GM23338 (cell line): Measurements from ENCODE around the gene C1orf174. TPM values are rescaled to one million over a fixed set of nuclear protein-coding genes. Genes with fewer than 3 reads are reported as not detected.

Experiments used
- ATAC-seq: fragments of 200-7000 bp; cut with Tn5 transposase; 3 replicates; pipeline ENCODE4 v1.9.1; 2020
- DNase-seq: peaks from one replicate; pipeline ENCODE4 v3.0.0-alpha.2; 2015; ENCODE audit warnings: low spot score
- H2AFZ ChIP-seq: fragments of 200-600 bp; sonication (generic); 2 replicates; pipeline ENCODE4 v1.8.0; 2016; ENCODE audit warnings: antibody characterized with exemption, mild to moderate bottlenecking, moderate library complexity
- H3F3A ChIP-seq: fragments of 200-600 bp; sonication (generic); replicated peaks from 2 replicates; pipeline ENCODE4 v1.8.0; 2017; ENCODE audit warnings: antibody characterized with exemption, mixed run types, low read depth
- H3K27ac ChIP-seq: fragments of 200-600 bp; sonication (generic); 2 replicates; pipeline ENCODE4 v1.6.1; 2016; ENCODE audit warnings: low read depth
- H3K27me3 ChIP-seq: fragments of 200-600 bp; sonication (generic); 2 replicates; pipeline ENCODE4 v1.8.0; 2016; ENCODE audit warnings: mild to moderate bottlenecking, mixed run types, moderate library complexity; ENCODE audit not compliant: insufficient read depth
- H3K36me3 ChIP-seq: fragments of 200-600 bp; sonication (generic); 2 replicates; pipeline ENCODE4 v1.8.0; 2016; ENCODE audit warnings: mild to moderate bottlenecking; ENCODE audit not compliant: insufficient read depth
- H3K4me1 ChIP-seq: fragments of 200-600 bp; sonication (generic); 2 replicates; pipeline ENCODE4 v1.8.0; 2016; ENCODE audit warnings: mild to moderate bottlenecking, moderate library complexity; ENCODE audit not compliant: insufficient read depth
- H3K4me2 ChIP-seq: fragments of 200-600 bp; sonication (generic); 2 replicates; pipeline ENCODE4 v1.7.1; 2017; ENCODE audit warnings: mixed run types
- H3K4me3 ChIP-seq: fragments of 200-600 bp; sonication (generic); 2 replicates; pipeline ENCODE4 v1.6.1; 2016; ENCODE audit warnings: mixed run types
- H3K79me2 ChIP-seq: fragments of 200-600 bp; sonication (generic); replicated peaks from 2 replicates; pipeline ENCODE4 v1.8.0; 2017; ENCODE audit warnings: mild to moderate bottlenecking; ENCODE audit not compliant: insufficient read depth
- H3K9me2 ChIP-seq: fragments of 200-600 bp; sonication (generic); 2 replicates; pipeline ENCODE4 v1.8.0; 2017; ENCODE audit not compliant: insufficient read depth
- H4K20me1 ChIP-seq: fragments of 200-600 bp; sonication (generic); replicated peaks from 2 replicates; pipeline ENCODE4 v1.8.0; 2017; ENCODE audit warnings: mild to moderate bottlenecking; ENCODE audit not compliant: insufficient read depth
- H3K27ac Mint-ChIP-seq: 2 replicates; pipeline ENCODE4 v1.8.0; 2020; ENCODE audit warnings: inconsistent platforms, mild to moderate bottlenecking, moderate library complexity, mixed read lengths
- H3K27me3 Mint-ChIP-seq: 3 replicates; pipeline ENCODE4 v1.8.0; 2022; ENCODE audit warnings: low read depth, mild to moderate bottlenecking, moderate library complexity, mixed read lengths, inconsistent platforms; ENCODE audit not compliant: insufficient read depth, poor library complexity
- H3K36me3 Mint-ChIP-seq: 3 replicates; pipeline ENCODE4 v1.8.0; 2021; ENCODE audit warnings: low read depth, mild to moderate bottlenecking, inconsistent platforms, moderate library complexity, mixed read lengths
- H3K4me1 Mint-ChIP-seq: 3 replicates; pipeline ENCODE4 v1.8.0; 2020; ENCODE audit warnings: mild to moderate bottlenecking, inconsistent platforms, mixed read lengths
- H3K4me3 Mint-ChIP-seq: 3 replicates; pipeline ENCODE4 v1.8.0; 2021; ENCODE audit warnings: moderate library complexity, mild to moderate bottlenecking, inconsistent platforms, mixed read lengths
- H3K9me3 Mint-ChIP-seq: 3 replicates; pipeline ENCODE4 v1.8.0; 2020; ENCODE audit warnings: moderate library complexity, mild to moderate bottlenecking, inconsistent platforms, mixed read lengths
- CREB1 ChIP-seq: fragments of 250-450 bp; sonication (Bioruptor Pico); IDR thresholded peaks from 2 replicates; pipeline ENCODE4 v1.5.0; 2020; ENCODE audit warnings: low read depth, mild to moderate bottlenecking, moderate library complexity
- EZH2 ChIP-seq: fragments of 200-600 bp; sonication (generic); IDR thresholded peaks from one replicate; pipeline ENCODE4 v1.8.0; 2017; ENCODE audit warnings: antibody characterized with exemption, mild to moderate bottlenecking, low read depth; ENCODE audit not compliant: unreplicated experiment
- EZH2phosphoT487 ChIP-seq: fragments of 200-600 bp; sonication (generic); IDR thresholded peaks from one replicate; pipeline ENCODE4 v1.8.1; 2018; ENCODE audit warnings: antibody characterized with exemption; ENCODE audit not compliant: unreplicated experiment
- POLR2AphosphoS5 ChIP-seq: IDR thresholded peaks from 2 replicates; pipeline ENCODE4 v1.6.1; 2016; ENCODE audit warnings: antibody characterized with exemption, low read depth
- STAT1 ChIP-seq: IDR thresholded peaks from one replicate; pipeline ENCODE4 v1.6.1; 2016; ENCODE audit warnings: antibody characterized with exemption; ENCODE audit not compliant: unreplicated experiment
- ZNF114 ChIP-seq: fragments of 250-450 bp; sonication (Bioruptor Pico); IDR thresholded peaks from 2 replicates; pipeline ENCODE4 v1.5.0; 2020; ENCODE audit warnings: mild to moderate bottlenecking, moderate library complexity
- ZNF331 ChIP-seq: fragments of 250-450 bp; sonication (Bioruptor Pico); IDR thresholded peaks from 2 replicates; pipeline ENCODE4 v1.5.0; 2020; ENCODE audit warnings: low read depth, mild to moderate bottlenecking, moderate library complexity
- polyA plus RNA-seq: library from polyadenylated mRNA; unstranded; fragments of >200 nt; fragmentation: Nextera tagmentation; extraction: Ambion mirVana; gene quantifications from 2 replicates; pipeline ENCODE4 v1.2.1, GENCODE V29; 2016
- total RNA-seq: library from RNA; depleted of rRNA; stranded (reverse); fragments of >200 nt; shearing (Covaris generic); gene quantifications from 2 replicates; pipeline ENCODE4 v1.2.3, GENCODE V29; 2014
- TF ChIP-seq, protein P1 (sequence below), 2 experiments: fragments of 200-600 bp in 1 of 2; sonication (generic) in 1 of 2; conservative IDR thresholded peaks; 2 replicates each; pipeline versions ENCODE4 v1.5.1 to v1.6.1; 2016 to 2017; ENCODE audit warnings: antibody characterized with exemption in 2 of 2, low read depth in 2 of 2, mild to moderate bottlenecking in 2 of 2, moderate library complexity in 1 of 2
- TF ChIP-seq, protein P2 (sequence below): IDR thresholded peaks from one replicate; pipeline ENCODE4 v1.6.1; 2018; ENCODE audit warnings: antibody characterized with exemption; ENCODE audit not compliant: unreplicated experiment

Gene C1orf174
- total and polyA plus RNA-seq, 2 experiments from 2014 or later = 28.5 to 28.7 TPM

DNA sequence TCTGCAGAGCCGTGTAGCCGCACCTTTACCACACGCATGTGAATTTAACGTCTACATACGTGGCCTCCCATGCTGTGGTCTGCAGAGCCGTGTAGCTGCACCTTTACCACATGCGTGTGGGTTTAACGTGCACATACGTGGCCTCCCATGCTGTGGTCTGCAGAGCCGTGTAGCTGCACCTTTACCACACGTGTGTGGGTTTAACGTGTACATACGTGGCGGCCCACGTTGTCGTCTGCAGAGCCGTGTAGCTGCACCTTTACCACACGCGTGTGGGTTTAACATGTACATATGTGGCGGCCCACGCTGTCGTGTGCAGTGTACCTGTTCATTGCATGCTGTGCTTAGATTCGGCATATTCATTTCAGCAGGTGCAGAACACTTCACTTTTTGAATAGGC lies 25.3 kb downstream of the C1orf174 start:
- Histone ChIP-seq H4K20me1 (no peaks in the 10 kb centered on the region), H3K4me1 (no peaks in the 10 kb centered on the region), H3K36me3 (no peaks in the 10 kb centered on the region), H3K79me2 (no peaks in the 10 kb centered on the region), H3K27ac (no peak overlapping the region), H3K27me3 (no peaks in the 10 kb centered on the region), H2AFZ (no peak overlapping the region), H3K9me2 (no peaks in the 10 kb centered on the region; the same call in 1 of the 2 replicates), H3K4me2 (no peak overlapping the region), H3F3A (peaks cover 3% of the 10 kb centered on the region; the same call in 1 of the 2 replicates), H3K4me3 (no peak overlapping the region)
- Mint-ChIP-seq H3K27me3 (no peaks in the 10 kb centered on the region), H3K4me3 (no peak overlapping the region), H3K36me3 (peaks cover 48% of the 10 kb centered on the region), H3K4me1 (peaks cover 2% of the 10 kb centered on the region; the same call in 1 of the 3 replicates), H3K27ac (no peak overlapping the region), H3K9me3 (peaks cover 19% of the 10 kb centered on the region)
- ATAC-seq = no peak
- TF ChIP-seq POLR2AphosphoS5 (no peak), EZH2phosphoT487 (no peak), EZH2 (no peak), STAT1 (no peak)
- TF ChIP-seq, protein P1, sequence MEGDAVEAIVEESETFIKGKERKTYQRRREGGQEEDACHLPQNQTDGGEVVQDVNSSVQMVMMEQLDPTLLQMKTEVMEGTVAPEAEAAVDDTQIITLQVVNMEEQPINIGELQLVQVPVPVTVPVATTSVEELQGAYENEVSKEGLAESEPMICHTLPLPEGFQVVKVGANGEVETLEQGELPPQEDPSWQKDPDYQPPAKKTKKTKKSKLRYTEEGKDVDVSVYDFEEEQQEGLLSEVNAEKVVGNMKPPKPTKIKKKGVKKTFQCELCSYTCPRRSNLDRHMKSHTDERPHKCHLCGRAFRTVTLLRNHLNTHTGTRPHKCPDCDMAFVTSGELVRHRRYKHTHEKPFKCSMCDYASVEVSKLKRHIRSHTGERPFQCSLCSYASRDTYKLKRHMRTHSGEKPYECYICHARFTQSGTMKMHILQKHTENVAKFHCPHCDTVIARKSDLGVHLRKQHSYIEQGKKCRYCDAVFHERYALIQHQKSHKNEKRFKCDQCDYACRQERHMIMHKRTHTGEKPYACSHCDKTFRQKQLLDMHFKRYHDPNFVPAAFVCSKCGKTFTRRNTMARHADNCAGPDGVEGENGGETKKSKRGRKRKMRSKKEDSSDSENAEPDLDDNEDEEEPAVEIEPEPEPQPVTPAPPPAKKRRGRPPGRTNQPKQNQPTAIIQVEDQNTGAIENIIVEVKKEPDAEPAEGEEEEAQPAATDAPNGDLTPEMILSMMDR (conservative IDR thresholded peaks at IDR 0.05; ENCODE audit: low read depth in 2 of 2) = no peak
- no peak for DNase-seq

DNA sequence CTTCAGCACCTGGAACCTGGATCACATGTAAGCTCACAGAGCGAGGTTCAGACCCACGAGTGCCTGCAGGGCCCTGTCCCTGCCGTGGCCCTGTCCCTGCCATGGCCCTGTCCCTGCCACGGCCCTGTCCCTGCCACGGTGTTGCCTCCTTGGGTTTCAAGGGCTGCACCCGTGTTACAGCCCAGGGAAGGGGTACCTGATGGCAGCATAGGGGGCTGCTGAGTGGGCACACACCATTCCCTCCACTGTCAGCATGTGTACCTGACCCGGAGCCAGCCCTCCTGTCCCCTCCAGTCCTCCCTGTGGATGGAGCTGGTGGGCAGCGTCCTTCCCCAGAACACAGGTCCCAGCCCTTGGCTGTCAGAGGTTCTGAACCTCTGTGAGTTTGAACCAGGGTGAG lies 27.5 kb downstream of the C1orf174 start:
- H3K4me3 Mint-ChIP-seq = no peak overlapping the region
- H3K27ac ChIP-seq = no peak overlapping the region
- no peak for DNase-seq
- no peak for ATAC-seq
- no peaks in the 10 kb centered on the region for H3K27me3 ChIP-seq
- no peaks in the 10 kb centered on the region for H3K9me2 ChIP-seq
- no peaks in the 10 kb centered on the region for H3K79me2 ChIP-seq
- H3K27ac Mint-ChIP-seq = no peak overlapping the region
- peaks cover 8% of the 10 kb centered on the region; the same call in 2 of the 3 replicates for H3K9me3 Mint-ChIP-seq
- H3K4me3 ChIP-seq = no peak overlapping the region
- no peaks in the 10 kb centered on the region for H4K20me1 ChIP-seq
- H3K36me3 ChIP-seq = no peaks in the 10 kb centered on the region
- peaks cover 37% of the 10 kb centered on the region for H3K36me3 Mint-ChIP-seq
- no peak overlapping the region for H3K4me2 ChIP-seq
- H3K4me1 Mint-ChIP-seq = peaks cover 2% of the 10 kb centered on the region; the same call in 1 of the 3 replicates
- H3K27me3 Mint-ChIP-seq = peaks cover 2% of the 10 kb centered on the region
- H3K4me1 ChIP-seq = no peaks in the 10 kb centered on the region
- H2AFZ ChIP-seq = no peak overlapping the region
- peaks cover 3% of the 10 kb centered on the region; the same call in 1 of the 2 replicates for H3F3A ChIP-seq
- no peak for TF ChIP-seq CREB1 (CRISPR knock-in tag)
- TF ChIP-seq ZNF331 (CRISPR knock-in tag) = no peak
- TF ChIP-seq, protein P2, sequence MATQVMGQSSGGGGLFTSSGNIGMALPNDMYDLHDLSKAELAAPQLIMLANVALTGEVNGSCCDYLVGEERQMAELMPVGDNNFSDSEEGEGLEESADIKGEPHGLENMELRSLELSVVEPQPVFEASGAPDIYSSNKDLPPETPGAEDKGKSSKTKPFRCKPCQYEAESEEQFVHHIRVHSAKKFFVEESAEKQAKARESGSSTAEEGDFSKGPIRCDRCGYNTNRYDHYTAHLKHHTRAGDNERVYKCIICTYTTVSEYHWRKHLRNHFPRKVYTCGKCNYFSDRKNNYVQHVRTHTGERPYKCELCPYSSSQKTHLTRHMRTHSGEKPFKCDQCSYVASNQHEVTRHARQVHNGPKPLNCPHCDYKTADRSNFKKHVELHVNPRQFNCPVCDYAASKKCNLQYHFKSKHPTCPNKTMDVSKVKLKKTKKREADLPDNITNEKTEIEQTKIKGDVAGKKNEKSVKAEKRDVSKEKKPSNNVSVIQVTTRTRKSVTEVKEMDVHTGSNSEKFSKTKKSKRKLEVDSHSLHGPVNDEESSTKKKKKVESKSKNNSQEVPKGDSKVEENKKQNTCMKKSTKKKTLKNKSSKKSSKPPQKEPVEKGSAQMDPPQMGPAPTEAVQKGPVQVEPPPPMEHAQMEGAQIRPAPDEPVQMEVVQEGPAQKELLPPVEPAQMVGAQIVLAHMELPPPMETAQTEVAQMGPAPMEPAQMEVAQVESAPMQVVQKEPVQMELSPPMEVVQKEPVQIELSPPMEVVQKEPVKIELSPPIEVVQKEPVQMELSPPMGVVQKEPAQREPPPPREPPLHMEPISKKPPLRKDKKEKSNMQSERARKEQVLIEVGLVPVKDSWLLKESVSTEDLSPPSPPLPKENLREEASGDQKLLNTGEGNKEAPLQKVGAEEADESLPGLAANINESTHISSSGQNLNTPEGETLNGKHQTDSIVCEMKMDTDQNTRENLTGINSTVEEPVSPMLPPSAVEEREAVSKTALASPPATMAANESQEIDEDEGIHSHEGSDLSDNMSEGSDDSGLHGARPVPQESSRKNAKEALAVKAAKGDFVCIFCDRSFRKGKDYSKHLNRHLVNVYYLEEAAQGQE = no peak
- TF ChIP-seq, protein P1 (conservative IDR thresholded peaks at IDR 0.05; ENCODE audit: low read depth in 2 of 2) = no peak
- TF ChIP-seq STAT1 = no peak
- TF ChIP-seq ZNF114 = no peak
- TF ChIP-seq EZH2 = no peak
- TF ChIP-seq EZH2phosphoT487 = no peak
